ENCODE results near the gene LIN52.

LIN52 gene

GRCh38 chr14:74239848-74240793 is 155.4 kb downstream of the LIN52 start:
- no peak for DNase-seq

GRCh38 chr14:74240794-74241651 is 156.3 kb downstream of the LIN52 start:
- DNase-seq = no peak

- no peak for DNase-seq
These were observed 156.9 kb downstream of the LIN52 start for GRCh38 chr14:74241652-74242017.

GRCh38 chr14:74242021-74242779 is 157.4 kb downstream of the LIN52 start:
- no peak for DNase-seq

- no peak for DNase-seq
These were observed 158.0 kb downstream of the LIN52 start for GRCh38 chr14:74242780-74243042.

- DNase-seq = no peak
These were observed 158.3 kb downstream of the LIN52 start for GRCh38 chr14:74243051-74243450.

- no peak for DNase-seq
These were observed 159.4 kb downstream of the LIN52 start for GRCh38 chr14:74244115-74244514.

- DNase-seq = no peak
These were observed 160.5 kb downstream of the LIN52 start for GRCh38 chr14:74245292-74245691.

GRCh38 chr14:74246542-74246941 is 161.8 kb downstream of the LIN52 start:
- DNase-seq = no peak

- no peak for DNase-seq
These were observed 163.3 kb downstream of the LIN52 start for GRCh38 chr14:74248017-74248416.

- no peak for DNase-seq
These were observed 164.9 kb downstream of the LIN52 start for GRCh38 chr14:74249433-74250375.

All from bone marrow (tissue), 2 donors.